GM23338 (cell line): ENCODE data around the gene KIAA1191. TPM values are rescaled to one million over a fixed set of nuclear protein-coding genes. Genes with fewer than 3 reads are reported as not detected.

Source experiments
- ATAC-seq: fragments of 200-7000 bp; cut with Tn5 transposase; 3 replicates; pipeline ENCODE4 v1.9.1; 2020
- DNase-seq: peaks from one replicate; pipeline ENCODE4 v3.0.0-alpha.2; 2015; ENCODE audit warnings: low spot score
- H2AFZ ChIP-seq: fragments of 200-600 bp; sonication (generic); 2 replicates; pipeline ENCODE4 v1.8.0; 2016; ENCODE audit warnings: antibody characterized with exemption, mild to moderate bottlenecking, moderate library complexity
- H3F3A ChIP-seq: fragments of 200-600 bp; sonication (generic); replicated peaks from 2 replicates; pipeline ENCODE4 v1.8.0; 2017; ENCODE audit warnings: antibody characterized with exemption, mixed run types, low read depth
- H3K27ac ChIP-seq: fragments of 200-600 bp; sonication (generic); 2 replicates; pipeline ENCODE4 v1.6.1; 2016; ENCODE audit warnings: low read depth
- H3K27me3 ChIP-seq: fragments of 200-600 bp; sonication (generic); 2 replicates; pipeline ENCODE4 v1.8.0; 2016; ENCODE audit warnings: mild to moderate bottlenecking, mixed run types, moderate library complexity; ENCODE audit not compliant: insufficient read depth
- H3K36me3 ChIP-seq: fragments of 200-600 bp; sonication (generic); 2 replicates; pipeline ENCODE4 v1.8.0; 2016; ENCODE audit warnings: mild to moderate bottlenecking; ENCODE audit not compliant: insufficient read depth
- H3K4me1 ChIP-seq: fragments of 200-600 bp; sonication (generic); 2 replicates; pipeline ENCODE4 v1.8.0; 2016; ENCODE audit warnings: mild to moderate bottlenecking, moderate library complexity; ENCODE audit not compliant: insufficient read depth
- H3K4me2 ChIP-seq: fragments of 200-600 bp; sonication (generic); 2 replicates; pipeline ENCODE4 v1.7.1; 2017; ENCODE audit warnings: mixed run types
- H3K4me3 ChIP-seq: fragments of 200-600 bp; sonication (generic); 2 replicates; pipeline ENCODE4 v1.6.1; 2016; ENCODE audit warnings: mixed run types
- H3K79me2 ChIP-seq: fragments of 200-600 bp; sonication (generic); replicated peaks from 2 replicates; pipeline ENCODE4 v1.8.0; 2017; ENCODE audit warnings: mild to moderate bottlenecking; ENCODE audit not compliant: insufficient read depth
- H3K9me2 ChIP-seq: fragments of 200-600 bp; sonication (generic); 2 replicates; pipeline ENCODE4 v1.8.0; 2017; ENCODE audit not compliant: insufficient read depth
- H4K20me1 ChIP-seq: fragments of 200-600 bp; sonication (generic); replicated peaks from 2 replicates; pipeline ENCODE4 v1.8.0; 2017; ENCODE audit warnings: mild to moderate bottlenecking; ENCODE audit not compliant: insufficient read depth
- H3K27ac Mint-ChIP-seq: 2 replicates; pipeline ENCODE4 v1.8.0; 2020; ENCODE audit warnings: inconsistent platforms, mild to moderate bottlenecking, moderate library complexity, mixed read lengths
- H3K27me3 Mint-ChIP-seq: 3 replicates; pipeline ENCODE4 v1.8.0; 2022; ENCODE audit warnings: low read depth, mild to moderate bottlenecking, moderate library complexity, mixed read lengths, inconsistent platforms; ENCODE audit not compliant: insufficient read depth, poor library complexity
- H3K36me3 Mint-ChIP-seq: 3 replicates; pipeline ENCODE4 v1.8.0; 2021; ENCODE audit warnings: low read depth, mild to moderate bottlenecking, inconsistent platforms, moderate library complexity, mixed read lengths
- H3K4me1 Mint-ChIP-seq: 3 replicates; pipeline ENCODE4 v1.8.0; 2020; ENCODE audit warnings: mild to moderate bottlenecking, inconsistent platforms, mixed read lengths
- H3K4me3 Mint-ChIP-seq: 3 replicates; pipeline ENCODE4 v1.8.0; 2021; ENCODE audit warnings: moderate library complexity, mild to moderate bottlenecking, inconsistent platforms, mixed read lengths
- H3K9me3 Mint-ChIP-seq: 3 replicates; pipeline ENCODE4 v1.8.0; 2020; ENCODE audit warnings: moderate library complexity, mild to moderate bottlenecking, inconsistent platforms, mixed read lengths
- CREB1 ChIP-seq: fragments of 250-450 bp; sonication (Bioruptor Pico); IDR thresholded peaks from 2 replicates; pipeline ENCODE4 v1.5.0; 2020; ENCODE audit warnings: low read depth, mild to moderate bottlenecking, moderate library complexity
- CTCF ChIP-seq, 2 experiments: fragments of 200-600 bp in 1 of 2; sonication (generic) in 1 of 2; conservative IDR thresholded peaks; 2 replicates each; pipeline versions ENCODE4 v1.5.1 to v1.6.1; 2016 to 2017; ENCODE audit warnings: antibody characterized with exemption in 2 of 2, low read depth in 2 of 2, mild to moderate bottlenecking in 2 of 2, moderate library complexity in 1 of 2
- ETS1 ChIP-seq: IDR thresholded peaks from 2 replicates; pipeline ENCODE4 v1.6.1; 2016; ENCODE audit warnings: antibody characterized with exemption
- EZH2 ChIP-seq: fragments of 200-600 bp; sonication (generic); IDR thresholded peaks from one replicate; pipeline ENCODE4 v1.8.0; 2017; ENCODE audit warnings: antibody characterized with exemption, mild to moderate bottlenecking, low read depth; ENCODE audit not compliant: unreplicated experiment
- EZH2phosphoT487 ChIP-seq: fragments of 200-600 bp; sonication (generic); IDR thresholded peaks from one replicate; pipeline ENCODE4 v1.8.1; 2018; ENCODE audit warnings: antibody characterized with exemption; ENCODE audit not compliant: unreplicated experiment
- JUNB ChIP-seq: IDR thresholded peaks from one replicate; pipeline ENCODE4 v1.6.1; 2016; ENCODE audit warnings: antibody characterized with exemption; ENCODE audit not compliant: unreplicated experiment
- POLR2AphosphoS5 ChIP-seq: IDR thresholded peaks from 2 replicates; pipeline ENCODE4 v1.6.1; 2016; ENCODE audit warnings: antibody characterized with exemption, low read depth
- REST ChIP-seq: IDR thresholded peaks from one replicate; pipeline ENCODE4 v1.6.1; 2018; ENCODE audit warnings: antibody characterized with exemption; ENCODE audit not compliant: unreplicated experiment
- STAT1 ChIP-seq: IDR thresholded peaks from one replicate; pipeline ENCODE4 v1.6.1; 2016; ENCODE audit warnings: antibody characterized with exemption; ENCODE audit not compliant: unreplicated experiment
- ZNF114 ChIP-seq: fragments of 250-450 bp; sonication (Bioruptor Pico); IDR thresholded peaks from 2 replicates; pipeline ENCODE4 v1.5.0; 2020; ENCODE audit warnings: mild to moderate bottlenecking, moderate library complexity
- ZNF331 ChIP-seq: fragments of 250-450 bp; sonication (Bioruptor Pico); IDR thresholded peaks from 2 replicates; pipeline ENCODE4 v1.5.0; 2020; ENCODE audit warnings: low read depth, mild to moderate bottlenecking, moderate library complexity
- ZNF462 ChIP-seq: fragments of 250-450 bp; sonication (Bioruptor Pico); IDR thresholded peaks from 2 replicates; pipeline ENCODE4 v1.5.0; 2020; ENCODE audit warnings: mild to moderate bottlenecking, moderate library complexity
- polyA plus RNA-seq: library from polyadenylated mRNA; unstranded; fragments of >200 nt; fragmentation: Nextera tagmentation; extraction: Ambion mirVana; gene quantifications from 2 replicates; pipeline ENCODE4 v1.2.1, GENCODE V29; 2016
- total RNA-seq: library from RNA; depleted of rRNA; stranded (reverse); fragments of >200 nt; shearing (Covaris generic); gene quantifications from 2 replicates; pipeline ENCODE4 v1.2.3, GENCODE V29; 2014

Gene KIAA1191
- total and polyA plus RNA-seq, 2 experiments from 2014 or later = 52.3 to 87.2 TPM

- Histone ChIP-seq H4K20me1 (0 out of 2 replicates have a peak, but pooled peaks cover 6% of the 10 kb centered on the region), H3K79me2 (no peaks in the 10 kb centered on the region), H3K4me2 (no peak overlapping the region), H3K9me2 (no peaks in the 10 kb centered on the region), H3K27ac (no peak overlapping the region), H2AFZ (no peak overlapping the region), H3F3A (no peaks in the 10 kb centered on the region), H3K36me3 (no peaks in the 10 kb centered on the region), H3K4me1 (peaks cover 3% of the 10 kb centered on the region; the same call in 1 of the 2 replicates), H3K4me3 (no peak overlapping the region), H3K27me3 (peaks cover 39% of the 10 kb centered on the region)
- TF ChIP-seq ZNF331 (CRISPR knock-in tag) (no peak), ETS1 (no peak), REST (no peak), POLR2AphosphoS5 (no peak), ZNF114 (no peak), CREB1 (no peak), EZH2 (no peak), STAT1 (no peak), CTCF (conservative IDR thresholded peaks at IDR 0.05; ENCODE audit: low read depth in 2 of 2) (no peak), JUNB (no peak), ZNF462 (CRISPR knock-in tag) (no peak), EZH2phosphoT487 (no peak)
- Mint-ChIP-seq H3K4me3 (no peak overlapping the region), H3K27ac (no peak overlapping the region), H3K9me3 (no peaks in the 10 kb centered on the region), H3K36me3 (peaks cover 15% of the 10 kb centered on the region), H3K27me3 (peaks cover 29% of the 10 kb centered on the region), H3K4me1 (peaks cover 3% of the 10 kb centered on the region; the same call in 2 of the 3 replicates)
- ATAC-seq = no peak
- no peak for DNase-seq
Measured at GRCh38 chr5:176368726-176369125, 7.2 kb upstream of the KIAA1191 start.
